Measurements from ENCODE around the gene SCN2B. TPM values are rescaled to one million over a fixed set of nuclear protein-coding genes. Genes with fewer than 3 reads are reported as not detected.

Gene SCN2B
- total and polyA plus RNA-seq, 10 of the 15 experiments (the other 5 are each of a cell fraction or from before 2014, with no cell fraction given) = 0.01 TPM; not detected in 9

DNA sequence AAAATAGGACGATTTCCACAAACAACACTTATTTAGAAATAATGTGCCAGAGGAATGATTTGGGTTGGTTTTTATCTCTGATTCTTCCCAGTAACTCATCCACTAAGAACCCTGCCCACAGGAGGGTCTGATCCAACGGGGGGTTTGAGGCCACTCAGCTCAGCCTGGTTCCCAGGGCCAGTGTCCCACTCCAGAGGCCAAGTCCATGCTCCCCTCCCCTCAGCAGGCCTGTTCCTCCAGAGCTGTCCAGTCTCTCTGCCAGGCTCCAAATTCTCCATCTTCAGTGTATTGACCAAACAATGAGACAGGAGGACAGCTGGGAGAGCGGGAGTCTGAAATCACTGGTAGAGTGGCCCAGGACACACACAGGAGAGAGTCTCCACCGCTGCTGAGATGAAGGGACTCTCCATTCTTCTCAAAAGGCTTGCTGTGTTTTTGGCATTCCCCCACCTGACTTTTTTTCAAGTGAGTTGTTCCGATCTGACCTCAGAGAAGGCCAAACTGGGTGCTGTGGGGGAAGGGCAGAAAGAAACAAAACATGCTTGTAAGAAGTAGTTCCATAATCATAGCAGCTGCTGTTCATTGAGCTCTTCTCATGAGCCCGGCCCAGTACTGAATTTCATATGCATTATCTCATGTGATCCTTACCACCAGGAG, 17.6 kb upstream of the SCN2B start (continued):
- no peak for TF ChIP-seq POLR2AphosphoS2 (IDR thresholded peaks at IDR 0.05; ENCODE audit: low read depth, low read length)
- TF ChIP-seq ZNF384 (IDR thresholded peaks at IDR 0.05; ENCODE audit: borderline replicate concordance, low read depth, low read length) = peak; percentile 77; the same call in 1 of the 2 replicates
- no peak for TF ChIP-seq PAX5 (IDR thresholded peaks at IDR 0.05; ENCODE audit: borderline replicate concordance, low read depth, low read length)
- no peak for TF ChIP-seq SUZ12 (IDR thresholded peaks at IDR 0.05; ENCODE audit: unreplicated experiment)
- no peak for TF ChIP-seq NFYB (IDR thresholded peaks at IDR 0.05; ENCODE audit: insufficient read depth, low read depth, low read length)
- no peak for TF ChIP-seq POU2F2 (IDR thresholded peaks at IDR 0.05; ENCODE audit: borderline replicate concordance, low read depth, low read length)
- no peak for TF ChIP-seq KAT2A (conservative IDR thresholded peaks at IDR 0.05; ENCODE audit: control insufficient read depth, low read depth, low read length)
- no peak for TF ChIP-seq PAX8 (IDR thresholded peaks at IDR 0.05)
- TF ChIP-seq, protein P1, sequence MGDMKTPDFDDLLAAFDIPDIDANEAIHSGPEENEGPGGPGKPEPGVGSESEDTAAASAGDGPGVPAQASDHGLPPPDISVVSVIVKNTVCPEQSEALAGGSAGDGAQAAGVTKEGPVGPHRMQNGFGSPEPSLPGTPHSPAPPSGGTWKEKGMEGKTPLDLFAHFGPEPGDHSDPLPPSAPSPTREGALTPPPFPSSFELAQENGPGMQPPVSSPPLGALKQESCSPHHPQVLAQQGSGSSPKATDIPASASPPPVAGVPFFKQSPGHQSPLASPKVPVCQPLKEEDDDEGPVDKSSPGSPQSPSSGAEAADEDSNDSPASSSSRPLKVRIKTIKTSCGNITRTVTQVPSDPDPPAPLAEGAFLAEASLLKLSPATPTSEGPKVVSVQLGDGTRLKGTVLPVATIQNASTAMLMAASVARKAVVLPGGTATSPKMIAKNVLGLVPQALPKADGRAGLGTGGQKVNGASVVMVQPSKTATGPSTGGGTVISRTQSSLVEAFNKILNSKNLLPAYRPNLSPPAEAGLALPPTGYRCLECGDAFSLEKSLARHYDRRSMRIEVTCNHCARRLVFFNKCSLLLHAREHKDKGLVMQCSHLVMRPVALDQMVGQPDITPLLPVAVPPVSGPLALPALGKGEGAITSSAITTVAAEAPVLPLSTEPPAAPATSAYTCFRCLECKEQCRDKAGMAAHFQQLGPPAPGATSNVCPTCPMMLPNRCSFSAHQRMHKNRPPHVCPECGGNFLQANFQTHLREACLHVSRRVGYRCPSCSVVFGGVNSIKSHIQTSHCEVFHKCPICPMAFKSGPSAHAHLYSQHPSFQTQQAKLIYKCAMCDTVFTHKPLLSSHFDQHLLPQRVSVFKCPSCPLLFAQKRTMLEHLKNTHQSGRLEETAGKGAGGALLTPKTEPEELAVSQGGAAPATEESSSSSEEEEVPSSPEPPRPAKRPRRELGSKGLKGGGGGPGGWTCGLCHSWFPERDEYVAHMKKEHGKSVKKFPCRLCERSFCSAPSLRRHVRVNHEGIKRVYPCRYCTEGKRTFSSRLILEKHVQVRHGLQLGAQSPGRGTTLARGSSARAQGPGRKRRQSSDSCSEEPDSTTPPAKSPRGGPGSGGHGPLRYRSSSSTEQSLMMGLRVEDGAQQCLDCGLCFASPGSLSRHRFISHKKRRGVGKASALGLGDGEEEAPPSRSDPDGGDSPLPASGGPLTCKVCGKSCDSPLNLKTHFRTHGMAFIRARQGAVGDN (IDR thresholded peaks at IDR 0.05) = peak; percentile 49; the same call in 1 of the 2 replicates
- no peak for TF ChIP-seq ZNF622 (IDR thresholded peaks at IDR 0.05)
- no peak for TF ChIP-seq POLR2AphosphoS5 (IDR thresholded peaks at IDR 0.05; ENCODE audit: low read length)
- TF ChIP-seq POLR2A (IDR thresholded peaks at IDR 0.05; ENCODE audit: low read depth, low read length) = no peak
- TF ChIP-seq, protein P2, sequence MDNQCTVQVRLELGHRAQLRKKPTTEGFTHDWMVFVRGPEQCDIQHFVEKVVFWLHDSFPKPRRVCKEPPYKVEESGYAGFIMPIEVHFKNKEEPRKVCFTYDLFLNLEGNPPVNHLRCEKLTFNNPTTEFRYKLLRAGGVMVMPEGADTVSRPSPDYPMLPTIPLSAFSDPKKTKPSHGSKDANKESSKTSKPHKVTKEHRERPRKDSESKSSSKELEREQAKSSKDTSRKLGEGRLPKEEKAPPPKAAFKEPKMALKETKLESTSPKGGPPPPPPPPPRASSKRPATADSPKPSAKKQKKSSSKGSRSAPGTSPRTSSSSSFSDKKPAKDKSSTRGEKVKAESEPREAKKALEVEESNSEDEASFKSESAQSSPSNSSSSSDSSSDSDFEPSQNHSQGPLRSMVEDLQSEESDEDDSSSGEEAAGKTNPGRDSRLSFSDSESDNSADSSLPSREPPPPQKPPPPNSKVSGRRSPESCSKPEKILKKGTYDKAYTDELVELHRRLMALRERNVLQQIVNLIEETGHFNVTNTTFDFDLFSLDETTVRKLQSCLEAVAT (IDR thresholded peaks at IDR 0.05) = 0 out of 2 replicates have a peak, but pooled peaks have one; percentile 15
- TF ChIP-seq WRNIP1 (IDR thresholded peaks at IDR 0.05; ENCODE audit: borderline replicate concordance, low read depth, low read length) = no peak
- no peak for TF ChIP-seq SMAD1 (IDR thresholded peaks at IDR 0.05; ENCODE audit: low read depth, partially characterized antibody)
- TF ChIP-seq, protein P3, sequence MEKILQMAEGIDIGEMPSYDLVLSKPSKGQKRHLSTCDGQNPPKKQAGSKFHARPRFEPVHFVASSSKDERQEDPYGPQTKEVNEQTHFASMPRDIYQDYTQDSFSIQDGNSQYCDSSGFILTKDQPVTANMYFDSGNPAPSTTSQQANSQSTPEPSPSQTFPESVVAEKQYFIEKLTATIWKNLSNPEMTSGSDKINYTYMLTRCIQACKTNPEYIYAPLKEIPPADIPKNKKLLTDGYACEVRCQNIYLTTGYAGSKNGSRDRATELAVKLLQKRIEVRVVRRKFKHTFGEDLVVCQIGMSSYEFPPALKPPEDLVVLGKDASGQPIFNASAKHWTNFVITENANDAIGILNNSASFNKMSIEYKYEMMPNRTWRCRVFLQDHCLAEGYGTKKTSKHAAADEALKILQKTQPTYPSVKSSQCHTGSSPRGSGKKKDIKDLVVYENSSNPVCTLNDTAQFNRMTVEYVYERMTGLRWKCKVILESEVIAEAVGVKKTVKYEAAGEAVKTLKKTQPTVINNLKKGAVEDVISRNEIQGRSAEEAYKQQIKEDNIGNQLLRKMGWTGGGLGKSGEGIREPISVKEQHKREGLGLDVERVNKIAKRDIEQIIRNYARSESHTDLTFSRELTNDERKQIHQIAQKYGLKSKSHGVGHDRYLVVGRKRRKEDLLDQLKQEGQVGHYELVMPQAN (conservative IDR thresholded peaks at IDR 0.05) = no peak
- TF ChIP-seq CBX5 (IDR thresholded peaks at IDR 0.05; ENCODE audit: low read depth) = no peak
- no peak for TF ChIP-seq SMARCA5 (IDR thresholded peaks at IDR 0.05)
- no peak for TF ChIP-seq ZNF217 (IDR thresholded peaks at IDR 0.05)
- TF ChIP-seq NR2F1 (conservative IDR thresholded peaks at IDR 0.05) = peak; percentile 64; the same call in 1 of the 2 replicates
- no peak for TF ChIP-seq RAD51 (IDR thresholded peaks at IDR 0.05)
